RWPE2 (cell line): ENCODE measurements around the gene ARAP2.

ENCODE experiments used
- ATAC-seq: fragments of 200-7000 bp; cut with Tn5 transposase; 3 replicates; pipeline ENCODE4 v1.9.1; 2021; ENCODE audit warnings: low read depth
- DNase-seq: peaks from one replicate; pipeline ENCODE4 v3.0.0-alpha.2; 2020; ENCODE audit warnings: low spot score
- H3K27ac ChIP-seq: fragments of 450-650 bp; 2 replicates; pipeline ENCODE4 v1.5.1; 2017; ENCODE audit warnings: mild to moderate bottlenecking; ENCODE audit not compliant: poor library complexity, severe bottlenecking
- H3K27me3 ChIP-seq: fragments of 250-450 bp; sonication (Bioruptor Pico); 2 replicates; pipeline ENCODE4 v1.5.1; 2021; ENCODE audit warnings: mild to moderate bottlenecking, moderate library complexity; ENCODE audit not compliant: insufficient read depth, poor library complexity, severe bottlenecking
- H3K36me3 ChIP-seq: fragments of 250-450 bp; sonication (Bioruptor Pico); 2 replicates; pipeline ENCODE4 v1.5.1; 2020; ENCODE audit warnings: low read depth, mild to moderate bottlenecking, moderate library complexity
- H3K4me1 ChIP-seq: fragments of 250-450 bp; sonication (Bioruptor Pico); 2 replicates; pipeline ENCODE4 v1.5.1; 2021; ENCODE audit warnings: mild to moderate bottlenecking, moderate library complexity; ENCODE audit not compliant: insufficient read depth, poor library complexity, severe bottlenecking
- H3K4me3 ChIP-seq: fragments of 250-450 bp; sonication (Bioruptor Pico); 2 replicates; pipeline ENCODE4 v1.5.1; 2021; ENCODE audit warnings: mild to moderate bottlenecking, moderate library complexity; ENCODE audit not compliant: severe bottlenecking
- H3K9me3 ChIP-seq: fragments of 250-450 bp; sonication (Bioruptor Pico); 2 replicates; pipeline ENCODE4 v1.5.1; 2021; ENCODE audit warnings: mild to moderate bottlenecking, moderate library complexity; ENCODE audit not compliant: severe bottlenecking
- TF ChIP-seq, protein P1 (sequence below): fragments of 450-650 bp; IDR thresholded peaks from one replicate; pipeline ENCODE4 v1.5.1; 2017; ENCODE audit warnings: mild to moderate bottlenecking, moderate library complexity; ENCODE audit not compliant: poor library complexity, severe bottlenecking

ARAP2 gene

DNA sequence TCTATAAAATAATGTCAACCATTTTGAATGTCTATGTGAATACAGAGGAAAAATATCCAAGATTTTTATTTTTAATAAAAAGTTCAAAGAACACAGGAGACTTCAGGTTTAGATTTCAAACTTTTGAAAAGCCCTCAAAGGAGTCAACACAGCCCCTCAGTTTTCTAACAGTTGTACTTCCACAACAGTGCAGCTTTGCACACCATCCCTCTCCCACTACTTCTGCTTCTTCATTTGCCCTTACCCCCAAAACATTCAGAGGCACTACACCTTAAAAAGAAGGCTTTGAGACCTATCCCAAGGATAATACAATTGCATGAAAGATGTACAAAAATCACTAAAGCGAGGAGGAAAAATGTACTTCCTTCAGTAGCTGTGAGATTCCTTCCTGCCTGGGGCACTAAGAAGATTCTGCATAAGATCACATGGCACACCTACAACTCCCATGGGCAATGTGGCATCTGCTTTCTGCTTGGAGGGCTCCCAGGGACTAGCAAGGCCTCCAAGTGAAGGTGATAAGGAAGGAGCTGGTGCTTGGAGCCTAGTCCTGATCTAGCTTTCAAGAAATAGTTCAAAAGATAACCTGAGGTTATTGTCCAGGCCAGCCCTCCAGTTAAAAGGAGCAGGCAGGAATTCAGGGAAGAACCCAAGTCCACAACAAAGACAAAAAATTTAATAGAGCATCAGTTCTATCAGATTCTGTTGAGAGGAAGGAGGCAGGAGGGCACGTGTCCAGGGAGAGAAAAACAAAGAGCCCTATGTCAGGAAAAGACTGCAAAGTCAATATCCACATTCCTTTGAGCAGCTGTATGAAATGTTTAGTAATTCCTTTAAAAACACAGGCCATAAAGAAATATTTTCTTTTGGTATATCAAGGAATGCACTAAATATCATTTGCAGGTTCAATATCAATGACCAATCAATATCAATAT is 19.1 kb downstream of the ARAP2 start:
- TF ChIP-seq, protein P1, sequence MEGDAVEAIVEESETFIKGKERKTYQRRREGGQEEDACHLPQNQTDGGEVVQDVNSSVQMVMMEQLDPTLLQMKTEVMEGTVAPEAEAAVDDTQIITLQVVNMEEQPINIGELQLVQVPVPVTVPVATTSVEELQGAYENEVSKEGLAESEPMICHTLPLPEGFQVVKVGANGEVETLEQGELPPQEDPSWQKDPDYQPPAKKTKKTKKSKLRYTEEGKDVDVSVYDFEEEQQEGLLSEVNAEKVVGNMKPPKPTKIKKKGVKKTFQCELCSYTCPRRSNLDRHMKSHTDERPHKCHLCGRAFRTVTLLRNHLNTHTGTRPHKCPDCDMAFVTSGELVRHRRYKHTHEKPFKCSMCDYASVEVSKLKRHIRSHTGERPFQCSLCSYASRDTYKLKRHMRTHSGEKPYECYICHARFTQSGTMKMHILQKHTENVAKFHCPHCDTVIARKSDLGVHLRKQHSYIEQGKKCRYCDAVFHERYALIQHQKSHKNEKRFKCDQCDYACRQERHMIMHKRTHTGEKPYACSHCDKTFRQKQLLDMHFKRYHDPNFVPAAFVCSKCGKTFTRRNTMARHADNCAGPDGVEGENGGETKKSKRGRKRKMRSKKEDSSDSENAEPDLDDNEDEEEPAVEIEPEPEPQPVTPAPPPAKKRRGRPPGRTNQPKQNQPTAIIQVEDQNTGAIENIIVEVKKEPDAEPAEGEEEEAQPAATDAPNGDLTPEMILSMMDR, result no peak
- DNase-seq, result no peak
- H3K27me3 ChIP-seq, result no peaks in the 10 kb centered on the region
- no peaks in the 10 kb centered on the region for H3K36me3 ChIP-seq
- no peak for ATAC-seq
- peaks cover 5% of the 10 kb centered on the region for H3K4me1 ChIP-seq
- no peak overlapping the region for H3K4me3 ChIP-seq
- no peak overlapping the region for H3K27ac ChIP-seq
- H3K9me3 ChIP-seq, result no peaks in the 10 kb centered on the region

DNA sequence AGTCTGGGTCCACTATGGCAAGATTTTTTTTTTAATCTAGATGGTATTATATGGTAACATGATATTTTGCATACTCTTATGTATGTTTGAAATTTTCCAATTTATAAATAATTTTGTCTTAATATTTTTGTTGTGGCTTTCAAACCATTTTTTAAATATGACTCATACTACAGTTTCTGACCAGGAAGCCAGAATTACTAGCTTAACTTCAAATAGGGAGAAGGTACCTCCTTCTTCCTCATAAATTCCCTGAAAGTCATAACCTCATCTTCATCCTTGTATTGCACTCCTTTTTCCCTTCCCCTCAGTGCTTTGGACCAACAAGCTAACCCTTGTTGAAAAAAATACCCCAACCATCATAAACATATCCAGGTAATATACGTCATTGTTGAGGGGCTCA is 21.6 kb downstream of the ARAP2 start:
- H3K36me3 ChIP-seq, result no peaks in the 10 kb centered on the region
- H3K4me3 ChIP-seq, result no peak overlapping the region
- H3K9me3 ChIP-seq, result no peaks in the 10 kb centered on the region
- peaks cover 5% of the 10 kb centered on the region for H3K4me1 ChIP-seq
- no peak overlapping the region for H3K27ac ChIP-seq
- DNase-seq, result no peak
- no peaks in the 10 kb centered on the region for H3K27me3 ChIP-seq
- TF ChIP-seq, protein P1, result no peak
- ATAC-seq, result peak; percentile 49; the same call in 1 of the 3 replicates

DNA sequence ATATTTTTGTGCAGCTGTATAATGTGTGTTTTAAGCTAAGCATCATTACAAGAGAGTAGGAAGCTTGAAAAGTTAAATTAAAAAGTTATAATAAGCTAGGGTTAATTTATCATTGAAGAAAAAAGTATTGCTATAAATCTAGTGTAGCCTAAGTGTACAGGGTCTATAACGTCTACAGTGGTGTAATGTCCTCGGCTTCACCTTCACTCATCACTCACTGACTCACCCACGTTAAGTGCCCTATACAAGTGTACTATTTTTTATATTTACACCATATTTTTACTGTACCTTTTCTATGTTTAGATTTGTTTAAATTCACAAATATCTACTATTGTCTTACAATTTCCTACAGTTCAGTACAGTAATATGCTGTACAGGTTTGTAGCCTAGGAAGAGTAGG is 23.5 kb downstream of the ARAP2 start:
- no peak overlapping the region for H3K4me3 ChIP-seq
- ATAC-seq (0 out of 3 replicates have a peak, but pooled peaks have one; percentile 21), DNase-seq (no peak)
- TF ChIP-seq, protein P1, result no peak
- no peaks in the 10 kb centered on the region for H3K9me3 ChIP-seq
- no peaks in the 10 kb centered on the region for H3K36me3 ChIP-seq
- peaks cover 5% of the 10 kb centered on the region for H3K4me1 ChIP-seq
- no peaks in the 10 kb centered on the region for H3K27me3 ChIP-seq
- H3K27ac ChIP-seq, result no peak overlapping the region

GRCh38 chr4:36218121-36218520 is 26.2 kb downstream of the ARAP2 start:
- H3K9me3 ChIP-seq, result no peaks in the 10 kb centered on the region
- H3K27ac ChIP-seq, result no peak overlapping the region
- DNase-seq (no peak), ATAC-seq (no peak)
- H3K4me1 ChIP-seq, result peaks cover 5% of the 10 kb centered on the region
- no peaks in the 10 kb centered on the region for H3K36me3 ChIP-seq
- H3K4me3 ChIP-seq, result no peak overlapping the region
- TF ChIP-seq, protein P1, result no peak
- H3K27me3 ChIP-seq, result no peaks in the 10 kb centered on the region

GRCh38 chr4:36215627-36216026 is 28.7 kb downstream of the ARAP2 start:
- Histone ChIP-seq H3K9me3 (no peaks in the 10 kb centered on the region), H3K27ac (no peak overlapping the region), H3K36me3 (peaks cover 3% of the 10 kb centered on the region; the same call in 1 of the 2 replicates), H3K4me1 (no peaks in the 10 kb centered on the region), H3K27me3 (no peaks in the 10 kb centered on the region), H3K4me3 (no peak overlapping the region)
- ATAC-seq (no peak), DNase-seq (no peak)
- TF ChIP-seq, protein P1, result no peak
